SK-N-SH (cell line): ENCODE measurements around the gene RBAK.

ENCODE experiments used
- CTCF ChIP-seq: fragments of 200-600 bp; sonication (generic); IDR thresholded peaks from 2 replicates; pipeline ENCODE4 v1.6.1; 2017; ENCODE audit warnings: antibody characterized with exemption, mild to moderate bottlenecking, moderate library complexity
- EZH2phosphoT487 ChIP-seq: fragments of 200-600 bp; sonication (generic); IDR thresholded peaks from 2 replicates; pipeline ENCODE4 v1.6.1; 2017; ENCODE audit warnings: low read depth, mixed run types, mild to moderate bottlenecking, antibody characterized with exemption, moderate library complexity, borderline replicate concordance
- MXI1 ChIP-seq: IDR thresholded peaks from 2 replicates; pipeline ENCODE4 v1.6.1; 2012; ENCODE audit warnings: mild to moderate bottlenecking, low read depth, low read length, improper control_type of control experiment
- POLR2AphosphoS5 ChIP-seq: IDR thresholded peaks from 2 replicates; pipeline ENCODE4 v1.6.1; 2012; ENCODE audit warnings: low read depth, low read length
- RCOR1 ChIP-seq: fragments of 150-350 bp; IDR thresholded peaks from 2 replicates; pipeline ENCODE4 v1.6.1; 2017; ENCODE audit warnings: antibody characterized with exemption, low read length
- TEAD4 ChIP-seq: IDR thresholded peaks from 2 replicates; pipeline ENCODE4 v1.4.0; 2012; ENCODE audit warnings: mild to moderate bottlenecking, borderline replicate concordance; ENCODE audit not compliant: insufficient read depth

GRCh38 chr7:5082806-5083205 lies 37.1 kb downstream of the RBAK start:
- TF ChIP-seq RCOR1: no peak
- TF ChIP-seq CTCF: no peak
- TF ChIP-seq TEAD4: no peak
- no peak for TF ChIP-seq MXI1
- TF ChIP-seq POLR2AphosphoS5: no peak
- no peak for TF ChIP-seq EZH2phosphoT487
